Endothelial cell of hepatic sinusoid (primary cell): ENCODE measurements around the gene NLGN1.

Experiments used
- in situ Hi-C: cut with HindIII; loops from 2 replicates; pipeline ENCODE4 v1.10.0; 2017; ENCODE audit warnings: low sequenced_read_pairs

The NLGN1 gene

DNA sequence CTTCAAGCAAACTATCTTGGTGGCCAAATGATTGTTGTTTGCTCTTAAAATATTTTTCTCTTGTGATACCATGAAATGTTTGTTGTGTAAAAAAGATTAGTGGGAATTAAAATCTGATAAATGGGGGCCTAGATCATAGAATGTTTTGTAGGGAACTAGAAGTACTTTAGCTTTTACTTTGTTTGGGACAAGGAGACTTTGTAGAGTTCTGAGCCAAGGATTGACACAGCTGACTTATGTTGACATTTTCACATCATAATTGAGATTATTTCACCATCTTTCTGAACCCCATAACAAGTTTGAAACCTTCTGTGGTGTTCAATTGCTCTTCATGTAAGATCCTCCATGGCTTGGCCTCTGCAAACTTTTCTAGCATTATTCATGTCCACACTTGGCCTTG is 235.4 kb downstream of the NLGN1 start:
- in situ Hi-C loops = no loop called here

DNA sequence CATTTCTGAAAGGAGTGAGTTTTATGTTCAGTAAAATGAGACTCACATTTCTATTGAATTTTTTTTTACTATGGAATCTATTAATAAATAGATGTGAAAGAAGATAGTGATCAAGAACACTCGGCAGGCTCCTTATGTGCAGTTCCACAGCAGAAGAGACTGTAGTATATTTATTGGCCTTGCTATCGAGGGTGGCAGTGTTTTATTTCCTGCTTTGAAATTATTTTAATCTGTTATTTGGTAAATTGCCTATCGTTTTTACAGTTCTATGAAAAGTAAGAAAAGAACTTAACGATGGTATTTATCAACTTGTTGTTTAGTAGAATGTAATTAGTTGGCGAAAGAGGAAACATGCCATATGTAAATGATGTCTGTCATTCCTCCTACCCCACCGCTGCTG is 238.3 kb downstream of the NLGN1 start:
- in situ Hi-C loops = no loop called here

GRCh38 chr3:173639098-173639497 is 241.6 kb downstream of the NLGN1 start:
- in situ Hi-C loops = no loop called here

DNA sequence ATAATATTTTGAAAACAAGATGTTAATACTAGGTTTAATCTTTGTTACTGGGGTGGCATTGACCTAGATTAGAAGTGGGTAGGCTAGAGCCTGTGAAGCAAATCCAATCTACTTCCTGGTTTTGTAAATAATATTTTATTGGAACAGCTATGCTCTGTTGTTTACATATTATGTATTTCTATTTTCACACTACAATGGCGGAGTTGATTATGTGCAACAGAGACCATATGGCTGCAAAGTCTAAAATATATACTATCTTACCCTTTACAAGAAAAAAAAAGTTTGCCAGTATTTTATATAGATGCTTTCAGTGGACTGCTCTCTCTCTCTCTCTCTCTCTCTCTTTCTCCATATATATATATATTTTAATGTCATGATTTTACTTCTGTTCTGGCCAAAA is 244.2 kb downstream of the NLGN1 start:
- in situ Hi-C loops = no loop called here

GRCh38 chr3:173644086-173645082 is 246.8 kb downstream of the NLGN1 start:
- in situ Hi-C loops = no loop called here

- in situ Hi-C loops = no loop called here
Measured at GRCh38 chr3:173650596-173650995, 253.1 kb downstream of the NLGN1 start.

DNA sequence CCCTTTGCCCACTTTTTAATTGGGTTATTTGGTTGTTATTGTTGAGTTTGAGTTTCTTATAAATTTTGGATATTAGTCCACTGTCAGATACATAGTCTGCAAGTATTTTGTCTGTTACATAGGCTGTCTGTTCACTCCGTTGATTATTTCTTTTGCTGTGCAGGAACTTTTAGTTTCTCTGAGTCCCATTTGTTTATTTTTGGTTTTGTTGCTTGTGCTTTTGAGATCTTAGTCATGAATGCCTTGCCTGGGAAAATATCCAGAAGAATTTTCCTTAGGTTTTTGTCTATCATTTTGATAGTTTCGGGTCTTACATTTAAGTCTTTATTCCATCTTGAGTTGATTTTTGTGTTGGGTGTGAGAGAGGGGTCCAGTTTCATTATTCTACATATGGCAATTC is 254.5 kb downstream of the NLGN1 start:
- in situ Hi-C loops = no loop called here

DNA sequence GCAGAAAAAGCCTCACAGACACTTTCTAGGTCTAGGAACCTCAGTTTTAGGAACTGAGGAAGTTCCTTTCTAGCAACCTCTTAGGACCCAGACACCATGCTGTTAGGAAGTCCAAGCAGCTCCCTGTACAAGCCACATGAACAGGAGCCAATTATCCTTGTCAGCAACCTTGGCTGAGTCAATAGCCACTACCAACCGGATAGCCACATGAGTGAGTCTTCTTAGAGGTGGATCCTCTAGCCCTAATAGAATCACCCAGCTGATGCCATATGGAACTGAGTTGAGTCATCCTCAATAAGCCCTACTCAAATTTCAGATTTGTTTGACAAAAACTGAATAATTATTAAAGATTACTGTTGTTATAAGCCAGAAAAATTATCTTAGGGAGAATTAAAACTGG is 256.2 kb downstream of the NLGN1 start:
- in situ Hi-C loops = no loop called here

GRCh38 chr3:173659972-173660371 is 262.4 kb downstream of the NLGN1 start:
- in situ Hi-C loops = no loop called here

- in situ Hi-C loops = no loop called here
Measured at GRCh38 chr3:173660645-173661299, 263.2 kb downstream of the NLGN1 start.

DNA sequence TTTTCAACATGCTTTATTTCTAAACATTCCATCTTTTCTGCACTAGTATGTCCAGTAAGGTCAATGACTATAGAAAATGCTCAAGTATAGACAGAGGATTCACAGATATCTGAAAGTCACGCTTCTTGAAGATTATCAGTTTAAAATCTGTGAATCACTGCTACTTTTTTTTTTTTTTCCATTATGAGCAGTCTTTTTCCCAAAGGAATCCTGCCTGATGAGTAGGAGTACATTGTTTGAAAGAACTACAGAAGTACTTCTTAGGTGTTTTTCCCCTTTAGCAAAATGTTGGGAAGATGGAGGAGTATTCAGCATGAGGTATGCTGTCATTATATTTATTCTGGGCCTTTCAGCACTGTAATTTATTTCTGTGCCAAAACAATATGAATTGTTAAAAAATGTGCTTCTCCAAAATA is 266.2 kb downstream of the NLGN1 start:
- in situ Hi-C loops = no loop called here

DNA sequence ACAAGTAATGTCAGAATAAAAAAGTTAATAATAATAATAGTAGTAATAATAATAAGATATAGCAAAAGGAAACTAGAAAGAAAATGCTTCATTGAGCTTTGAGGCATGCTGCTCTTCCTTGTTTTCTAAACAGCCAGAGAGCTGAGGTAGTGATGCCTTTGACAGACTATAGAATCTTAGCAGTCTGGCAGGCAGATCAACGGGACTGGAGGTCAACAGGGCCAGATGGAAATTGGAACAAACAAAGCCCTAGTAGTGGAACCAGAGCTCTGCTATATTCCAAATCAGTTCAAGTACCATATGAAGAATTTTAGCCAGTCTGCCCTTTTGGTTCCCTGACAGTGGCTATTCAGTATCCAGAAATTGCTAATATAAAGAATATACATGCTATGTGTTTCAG is 278.6 kb downstream of the NLGN1 start:
- in situ Hi-C loops = no loop called here

- in situ Hi-C loops = no loop called here
Measured at GRCh38 chr3:173681188-173681678, 283.7 kb downstream of the NLGN1 start.

GRCh38 chr3:173685456-173685855 is 287.9 kb downstream of the NLGN1 start:
- in situ Hi-C loops = no loop called here

GRCh38 chr3:173688216-173688842 is 290.8 kb downstream of the NLGN1 start:
- in situ Hi-C loops = no loop called here

- in situ Hi-C loops = no loop called here
Measured at GRCh38 chr3:173690542-173691180, 293.1 kb downstream of the NLGN1 start.

DNA sequence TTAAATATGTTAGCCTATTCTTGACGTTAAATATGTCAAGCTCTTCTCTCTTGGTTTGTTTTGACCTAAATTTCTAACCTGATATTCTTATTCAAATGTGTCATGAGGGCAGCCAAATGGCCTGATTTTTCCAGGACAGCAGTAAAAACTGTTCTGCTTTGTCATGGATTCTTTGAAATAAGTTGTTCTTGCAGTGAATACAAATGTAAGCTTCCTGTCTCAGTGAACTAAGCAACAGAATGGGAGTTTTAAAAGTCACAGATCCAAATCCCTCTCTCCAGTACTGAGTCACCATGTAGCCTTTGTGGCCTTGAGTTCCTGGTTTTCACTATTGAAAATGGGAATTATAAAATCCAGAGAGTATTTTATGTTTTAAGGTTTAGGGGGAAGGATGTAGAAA is 301.8 kb downstream of the NLGN1 start:
- in situ Hi-C loops = no loop called here

DNA sequence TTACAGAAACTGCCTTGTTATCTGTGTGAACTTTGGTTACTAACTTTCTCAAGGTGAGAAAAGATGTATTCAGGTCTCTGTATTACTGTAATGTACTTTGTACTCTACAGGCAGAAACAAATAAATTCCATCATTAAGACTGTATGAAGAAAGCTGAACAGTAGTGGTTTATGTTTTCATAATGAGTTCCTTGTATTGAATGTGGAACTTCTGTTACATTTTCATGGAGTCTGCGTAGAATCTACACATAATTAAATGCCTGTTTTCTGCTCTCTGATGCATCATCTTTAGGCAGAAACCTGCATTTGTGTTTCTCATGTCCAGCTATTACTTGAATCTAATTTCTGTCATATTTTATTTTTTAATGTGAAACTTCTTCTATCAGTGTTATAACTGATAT is 302.8 kb downstream of the NLGN1 start:
- in situ Hi-C loops = no loop called here

DNA sequence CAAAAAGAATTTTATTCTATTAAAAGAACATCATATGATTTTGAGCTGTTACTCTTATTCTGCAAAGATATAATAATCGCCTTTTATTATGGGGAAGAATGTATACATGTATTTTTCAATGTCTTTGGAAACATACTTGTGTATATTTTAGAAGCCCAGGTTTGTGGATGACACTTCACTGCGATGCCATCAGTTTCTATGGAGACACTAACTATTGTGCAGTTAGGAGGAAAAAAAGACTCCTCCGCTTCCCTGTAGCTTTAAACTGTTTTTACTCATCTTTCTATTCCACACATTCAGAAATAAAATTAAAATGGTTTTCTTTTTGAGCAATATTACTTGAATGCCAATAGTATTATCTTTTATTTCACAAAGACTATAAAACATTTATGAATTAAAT is 305.0 kb downstream of the NLGN1 start:
- in situ Hi-C loops = no loop called here

- in situ Hi-C loops = no loop called here
Measured at GRCh38 chr3:173703771-173704170, 306.2 kb downstream of the NLGN1 start.

GRCh38 chr3:173706630-173707029 is 309.1 kb downstream of the NLGN1 start:
- in situ Hi-C loops = no loop called here
